Peyer's patch (tissue), 4 donors: Measurements from ENCODE around the gene GFI1B. TPM values are rescaled to one million over a fixed set of nuclear protein-coding genes. Genes with fewer than 3 reads are reported as not detected.

Experiments used
- DNase-seq, 3 donors: peaks; one replicate each; pipeline ENCODE4 v3.0.0-alpha.2; 2017 to 2019
- H3K27ac ChIP-seq, 4 donors: fragments of 200-600 bp; sonication (generic); one replicate each; pipeline ENCODE4 v1.5.1; 2016 to 2019
- H3K27me3 ChIP-seq, 2 donors: fragments of 200-600 bp; sonication (generic); one replicate each; pipeline ENCODE4 v1.5.1; 2019
- H3K36me3 ChIP-seq, 3 donors: fragments of 200-600 bp; sonication (generic); one replicate each; pipeline ENCODE4 v1.5.1; 2016 to 2019
- H3K4me1 ChIP-seq, 4 donors: fragments of 200-600 bp; sonication (generic); one replicate each; pipeline ENCODE4 v1.5.1; 2016 to 2019
- H3K4me3 ChIP-seq, 4 donors: fragments of 200-600 bp; sonication (generic); 1 replicate in 3 of 4; 2 replicates in 1 of 4; pipeline ENCODE4 v1.5.1; 2016 to 2019; ENCODE audit warnings: mild to moderate bottlenecking in 1 of 4
- H3K9me3 ChIP-seq, 4 donors: fragments of 200-600 bp; sonication (generic); one replicate each; pipeline ENCODE4 v1.5.1; 2016 to 2019; ENCODE audit warnings: mild to moderate bottlenecking in 1 of 4
- CTCF ChIP-seq, 6 experiments: fragments of 450-650 bp in 4 of 6; fragments of 200-600 bp in 2 of 6; sonication (generic) in 1 of 6; IDR thresholded peaks; one replicate each; pipeline ENCODE4 v1.5.1; 2017 to 2019; ENCODE audit warnings: antibody characterized with exemption in 6 of 6, mild to moderate bottlenecking in 3 of 6, moderate library complexity in 1 of 6
- POLR2A ChIP-seq, 2 donors: fragments of 450-650 bp; IDR thresholded peaks; one replicate each; pipeline ENCODE4 v1.5.1; 2017; ENCODE audit warnings: antibody characterized with exemption in 2 of 2, mild to moderate bottlenecking in 2 of 2, moderate library complexity in 2 of 2
- total RNA-seq, 4 donors: library from RNA; depleted of rRNA; stranded (reverse); fragments of >200 nt; gene quantifications; one replicate each; pipeline ENCODE4 v1.1.0, GENCODE V29; 2016

GFI1B gene
- total RNA-seq, 4 donors from 2014 or later: 0.88 to 2.7 (median 2.4) TPM; not detected in 1

GRCh38 chr9:132946211-132946610, 32.3 kb upstream of the GFI1B start:
- Histone ChIP-seq H3K9me3 (no peaks in the 10 kb centered on the region), H3K36me3 (no peaks in the 10 kb centered on the region), H3K4me3 (no peak overlapping the region), H3K27ac (no peak overlapping the region), H3K27me3 (no peaks in the 10 kb centered on the region), H3K4me1 (peaks cover 0 to 22% (median 0%) of the 10 kb centered on the region in 4 donors)
- TF ChIP-seq CTCF (IDR thresholded peaks at IDR 0.05): no peak
- TF ChIP-seq POLR2A (IDR thresholded peaks at IDR 0.05): no peak
- DNase-seq: no peak

GRCh38 chr9:132946631-132947295, 31.7 kb upstream of the GFI1B start:
- H3K36me3 ChIP-seq: no peaks in the 10 kb centered on the region
- no peaks in the 10 kb centered on the region for H3K27me3 ChIP-seq
- DNase-seq: no peak
- no peak overlapping the region for H3K4me3 ChIP-seq
- TF ChIP-seq POLR2A (IDR thresholded peaks at IDR 0.05) (no peak), CTCF (IDR thresholded peaks at IDR 0.05) (no peak)
- H3K27ac ChIP-seq: no peak overlapping the region
- H3K4me1 ChIP-seq: peaks cover 0 to 21% (median 0%) of the 10 kb centered on the region in 4 donors
- no peaks in the 10 kb centered on the region for H3K9me3 ChIP-seq

- no peaks in the 10 kb centered on the region for H3K27me3 ChIP-seq
- DNase-seq: no peak
Observed at GRCh38 chr9:132947756-132948155, 30.7 kb upstream of the GFI1B start.

GRCh38 chr9:132948482-132949050, 29.9 kb upstream of the GFI1B start:
- H3K27me3 ChIP-seq: no peaks in the 10 kb centered on the region
- H3K36me3 ChIP-seq: no peaks in the 10 kb centered on the region
- TF ChIP-seq CTCF (IDR thresholded peaks at IDR 0.05) (no peak), POLR2A (IDR thresholded peaks at IDR 0.05) (no peak)
- DNase-seq: no peak
- H3K27ac ChIP-seq: no peak overlapping the region
- H3K4me3 ChIP-seq: no peak overlapping the region
- H3K4me1 ChIP-seq: peaks cover 0 to 3% (median 0%) of the 10 kb centered on the region in 4 donors
- no peaks in the 10 kb centered on the region for H3K9me3 ChIP-seq

More at GRCh38 chr9:132947756-132948155, 30.7 kb upstream of the GFI1B start:
- no peaks in the 10 kb centered on the region for H3K9me3 ChIP-seq
- H3K4me1 ChIP-seq: peaks cover 0 to 11% (median 0%) of the 10 kb centered on the region in 4 donors
- H3K36me3 ChIP-seq: no peaks in the 10 kb centered on the region
- no peak overlapping the region for H3K4me3 ChIP-seq
- no peak for TF ChIP-seq CTCF (IDR thresholded peaks at IDR 0.05)
- H3K27ac ChIP-seq: no peak overlapping the region

GRCh38 chr9:132949709-132950108, 28.8 kb upstream of the GFI1B start:
- H3K27ac ChIP-seq: no peak overlapping the region
- TF ChIP-seq POLR2A (IDR thresholded peaks at IDR 0.05): no peak
- TF ChIP-seq CTCF (IDR thresholded peaks at IDR 0.05): no peak
- no peaks in the 10 kb centered on the region for H3K4me1 ChIP-seq
- no peaks in the 10 kb centered on the region for H3K36me3 ChIP-seq
- DNase-seq: no peak
- H3K9me3 ChIP-seq: peaks cover 0 to 2% (median under 1%) of the 10 kb centered on the region in 4 donors
- no peak overlapping the region for H3K4me3 ChIP-seq
- H3K27me3 ChIP-seq: no peaks in the 10 kb centered on the region
